ENCODE data around the gene SLC44A1.

DNA sequence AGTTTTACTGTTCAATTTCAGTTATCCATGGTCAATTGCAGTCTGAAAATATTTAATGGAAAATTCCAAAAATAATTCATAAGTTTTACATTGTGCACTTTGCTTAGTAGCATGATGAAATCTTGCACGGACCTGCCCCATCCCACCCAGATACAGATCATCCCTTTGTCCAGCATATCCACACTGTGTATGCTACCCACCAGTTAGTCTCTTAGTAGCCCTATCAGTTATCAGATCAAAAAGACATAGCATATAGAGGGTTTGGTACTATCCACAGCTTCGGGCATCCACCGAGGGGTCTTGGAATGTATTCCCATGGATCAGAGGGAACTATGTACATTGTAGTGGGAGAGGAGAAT, 97.7 kb downstream of the SLC44A1 start:
- TF ChIP-seq, protein P1, sequence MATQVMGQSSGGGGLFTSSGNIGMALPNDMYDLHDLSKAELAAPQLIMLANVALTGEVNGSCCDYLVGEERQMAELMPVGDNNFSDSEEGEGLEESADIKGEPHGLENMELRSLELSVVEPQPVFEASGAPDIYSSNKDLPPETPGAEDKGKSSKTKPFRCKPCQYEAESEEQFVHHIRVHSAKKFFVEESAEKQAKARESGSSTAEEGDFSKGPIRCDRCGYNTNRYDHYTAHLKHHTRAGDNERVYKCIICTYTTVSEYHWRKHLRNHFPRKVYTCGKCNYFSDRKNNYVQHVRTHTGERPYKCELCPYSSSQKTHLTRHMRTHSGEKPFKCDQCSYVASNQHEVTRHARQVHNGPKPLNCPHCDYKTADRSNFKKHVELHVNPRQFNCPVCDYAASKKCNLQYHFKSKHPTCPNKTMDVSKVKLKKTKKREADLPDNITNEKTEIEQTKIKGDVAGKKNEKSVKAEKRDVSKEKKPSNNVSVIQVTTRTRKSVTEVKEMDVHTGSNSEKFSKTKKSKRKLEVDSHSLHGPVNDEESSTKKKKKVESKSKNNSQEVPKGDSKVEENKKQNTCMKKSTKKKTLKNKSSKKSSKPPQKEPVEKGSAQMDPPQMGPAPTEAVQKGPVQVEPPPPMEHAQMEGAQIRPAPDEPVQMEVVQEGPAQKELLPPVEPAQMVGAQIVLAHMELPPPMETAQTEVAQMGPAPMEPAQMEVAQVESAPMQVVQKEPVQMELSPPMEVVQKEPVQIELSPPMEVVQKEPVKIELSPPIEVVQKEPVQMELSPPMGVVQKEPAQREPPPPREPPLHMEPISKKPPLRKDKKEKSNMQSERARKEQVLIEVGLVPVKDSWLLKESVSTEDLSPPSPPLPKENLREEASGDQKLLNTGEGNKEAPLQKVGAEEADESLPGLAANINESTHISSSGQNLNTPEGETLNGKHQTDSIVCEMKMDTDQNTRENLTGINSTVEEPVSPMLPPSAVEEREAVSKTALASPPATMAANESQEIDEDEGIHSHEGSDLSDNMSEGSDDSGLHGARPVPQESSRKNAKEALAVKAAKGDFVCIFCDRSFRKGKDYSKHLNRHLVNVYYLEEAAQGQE (IDR thresholded peaks at IDR 0.05; ENCODE audit: insufficient replicate concordance, low read depth) = no peak
- TF ChIP-seq, protein P2, sequence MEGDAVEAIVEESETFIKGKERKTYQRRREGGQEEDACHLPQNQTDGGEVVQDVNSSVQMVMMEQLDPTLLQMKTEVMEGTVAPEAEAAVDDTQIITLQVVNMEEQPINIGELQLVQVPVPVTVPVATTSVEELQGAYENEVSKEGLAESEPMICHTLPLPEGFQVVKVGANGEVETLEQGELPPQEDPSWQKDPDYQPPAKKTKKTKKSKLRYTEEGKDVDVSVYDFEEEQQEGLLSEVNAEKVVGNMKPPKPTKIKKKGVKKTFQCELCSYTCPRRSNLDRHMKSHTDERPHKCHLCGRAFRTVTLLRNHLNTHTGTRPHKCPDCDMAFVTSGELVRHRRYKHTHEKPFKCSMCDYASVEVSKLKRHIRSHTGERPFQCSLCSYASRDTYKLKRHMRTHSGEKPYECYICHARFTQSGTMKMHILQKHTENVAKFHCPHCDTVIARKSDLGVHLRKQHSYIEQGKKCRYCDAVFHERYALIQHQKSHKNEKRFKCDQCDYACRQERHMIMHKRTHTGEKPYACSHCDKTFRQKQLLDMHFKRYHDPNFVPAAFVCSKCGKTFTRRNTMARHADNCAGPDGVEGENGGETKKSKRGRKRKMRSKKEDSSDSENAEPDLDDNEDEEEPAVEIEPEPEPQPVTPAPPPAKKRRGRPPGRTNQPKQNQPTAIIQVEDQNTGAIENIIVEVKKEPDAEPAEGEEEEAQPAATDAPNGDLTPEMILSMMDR (IDR thresholded peaks at IDR 0.05; ENCODE audit: insufficient read depth, low read length) = no peak
- TF ChIP-seq POLR2AphosphoS5 (IDR thresholded peaks at IDR 0.05; ENCODE audit: low read depth) (no peak), SPI1 (IDR thresholded peaks at IDR 0.05; ENCODE audit: borderline replicate concordance, low read depth) (no peak), GABPA (IDR thresholded peaks at IDR 0.05; ENCODE audit: low read depth) (no peak)
